Spleen (tissue), 11 donors: ENCODE data around the gene TMPRSS2. TPM values are rescaled to one million over a fixed set of nuclear protein-coding genes. Genes with fewer than 3 reads are reported as not detected.
A peak's percentile ranks its signal among the peaks of the same experiment; 100 is the strongest.

Source experiments
- DNase-seq: peaks from one replicate; pipeline ENCODE4 v3.0.0-alpha.2; 2020
- H3K27ac ChIP-seq, 8 donors: fragments of 200-600 bp; sonication (generic) in 7 of 8; 1 replicate in 4 of 8; 2 replicates in 4 of 8; pipeline versions ENCODE4 v1.5.0 to v1.8.0; 2016 to 2021; ENCODE audit warnings: inconsistent platforms in 4 of 8, mild to moderate bottlenecking in 4 of 8, moderate library complexity in 1 of 8
- H3K27me3 ChIP-seq, 7 donors: fragments of 200-600 bp; sonication (generic) in 6 of 7; replicated peaks in 1 of 7; 1 replicate in 4 of 7; 2 replicates in 3 of 7; pipeline versions ENCODE4 v1.5.0 to v1.8.0; 2016 to 2021; ENCODE audit warnings: inconsistent platforms in 3 of 7, mild to moderate bottlenecking in 1 of 7
- H3K36me3 ChIP-seq, 6 donors: fragments of 200-600 bp; sonication (generic) in 5 of 6; 1 replicate in 4 of 6; 2 replicates in 2 of 6; pipeline versions ENCODE4 v1.5.0 to v1.8.0; 2016 to 2021; ENCODE audit warnings: inconsistent platforms in 2 of 6
- H3K4me1 ChIP-seq, 6 donors: fragments of 200-600 bp; sonication (generic) in 5 of 6; 1 replicate in 3 of 6; 2 replicates in 3 of 6; pipeline versions ENCODE4 v1.5.0 to v1.8.0; 2016 to 2021; ENCODE audit warnings: inconsistent platforms in 3 of 6
- H3K4me3 ChIP-seq, 8 donors: fragments of 200-600 bp; sonication (generic) in 7 of 8; 1 replicate in 4 of 8; 2 replicates in 4 of 8; pipeline versions ENCODE4 v1.5.0 to v1.8.0; 2016 to 2021; ENCODE audit warnings: inconsistent platforms in 4 of 8, mild to moderate bottlenecking in 4 of 8, moderate library complexity in 2 of 8
- H3K9me3 ChIP-seq, 8 donors: fragments of 200-600 bp; sonication (generic) in 7 of 8; 1 replicate in 4 of 8; 2 replicates in 4 of 8; pipeline versions ENCODE4 v1.5.0 to v1.8.0; 2016 to 2021; ENCODE audit warnings: inconsistent platforms in 4 of 8
- CTCF ChIP-seq, 11 experiments: fragments of 200-600 bp in 7 of 11; fragments of 450-650 bp in 4 of 11; sonication (generic) in 4 of 11; IDR thresholded peaks in 8 of 11; conservative IDR thresholded peaks in 3 of 11; 1 replicate in 7 of 11; 2 replicates in 4 of 11; pipeline versions ENCODE4 v1.4.0 to v1.8.0; 2016 to 2021; ENCODE audit warnings: antibody characterized with exemption in 11 of 11, inconsistent platforms in 4 of 11, mild to moderate bottlenecking in 1 of 11
- POLR2A ChIP-seq, 3 donors: fragments of 450-650 bp; IDR thresholded peaks; one replicate each; pipeline ENCODE4 v1.5.1; 2017; ENCODE audit warnings: antibody characterized with exemption in 3 of 3, mild to moderate bottlenecking in 1 of 3
- POLR2AphosphoS5 ChIP-seq, 3 donors: sonication (generic); formaldehyde crosslinking; IDR thresholded peaks; one replicate each; pipeline ENCODE4 v1.5.1; 2017; ENCODE audit warnings: antibody characterized with exemption in 3 of 3
- WGBS, 5 donors: extraction: QIAGEN DNeasy Blood & Tissue Kit in 3 of 5; methylation state at CpG; one replicate each; pipeline versions ENCODE4 v1.1.5 to v1.1.7; 2013 to 2018; 5-methylcytosine and 5-hydroxymethylcytosine counted together
- intact Hi-C: fragments of 100-400 bp; cut with DNase I; formaldehyde crosslinking; loops from one replicate; pipeline ENCODE4 v1.15.0; 2023; ENCODE audit warnings: low total_unique reads
- polyA plus RNA-seq, 3 donors: library from polyadenylated mRNA; stranded (reverse); fragments of 200-250 nt; gene quantifications; one replicate each; pipeline ENCODE4 v1.2.1, GENCODE V29; 2013
- total RNA-seq, 7 donors: library from RNA; depleted of rRNA in 3 of 7; stranded (reverse); fragments of >200 nt in 3 of 7; fragmentation: NEBNext Ultra II Directional in 4 of 7; extraction: Animal tissue kit (Norgen Biotek cat#: 25700) in 4 of 7; gene quantifications; one replicate each; pipeline versions ENCODE4 v1.1.0 to v1.2.1, GENCODE V29; 2016 to 2021
- donor health status: healthy with polysubstance abuse.
- donor health status: DM: no; HTN: no; CAD: no; lungs with moderate emphysema.
- donor health status: DM: no; HTN: no; CAD: no.
- donor health status: Bipolar disorder and iron deficiency.
- donor health status: healthy.
- donor health status: DM: no; HTN: no; CAD: no.
- donor health status: DM: yes; HTN: yes; CAD: no.

Gene TMPRSS2
- total and polyA plus RNA-seq, 10 donors = 0.06 to 0.25 (median 0.10) TPM; not detected in 5

GRCh38 chr21:41428311-41428710, 79.6 kb downstream of the TMPRSS2 start:
- TF ChIP-seq POLR2A (IDR thresholded peaks at IDR 0.05) (no peak), CTCF (IDR thresholded peaks at IDR 0.05 in 8 of 11, conservative IDR thresholded peaks at IDR 0.05 in 3 of 11) (no peak), POLR2AphosphoS5 (IDR thresholded peaks at IDR 0.05) (no peak)
- Histone ChIP-seq H3K4me3 (peak overlapping the region in 3 of 8 donors; percentile 56 to 80 (median 67)), H3K36me3 (peaks cover 2 to 59% (median 33%) of the 10 kb centered on the region in 6 donors), H3K4me1 (peaks cover 14 to 94% (median 61%) of the 10 kb centered on the region in 6 donors), H3K27ac (peak overlapping the region in 5 of 8 donors; percentile 41 to 89 (median 88)), H3K27me3 (no peaks in the 10 kb centered on the region), H3K9me3 (no peaks in the 10 kb centered on the region)
- WGBS, 5 donors = 87 to 96% (median 93%) methylated on average over 8 of the region's 8 CpGs
- no peak for DNase-seq
- intact Hi-C loops = loop anchor here (10.0 kb wide), 1 partner anchor 64 kb away; the partner anchor contains the start of gene MX2

GRCh38 chr21:41427556-41427955, 80.4 kb downstream of the TMPRSS2 start:
- Histone ChIP-seq H3K27ac (peak overlapping the region in 6 of 8 donors; percentile 46 to 90 (median 88)), H3K27me3 (no peaks in the 10 kb centered on the region), H3K4me3 (peak overlapping the region in 6 of 8 donors; percentile 56 to 80 (median 68)), H3K36me3 (peaks cover 0 to 51% (median 25%) of the 10 kb centered on the region in 6 donors), H3K9me3 (no peaks in the 10 kb centered on the region), H3K4me1 (peaks cover 14 to 95% (median 69%) of the 10 kb centered on the region in 6 donors)
- no peak for TF ChIP-seq POLR2AphosphoS5 (IDR thresholded peaks at IDR 0.05)
- no peak for TF ChIP-seq CTCF (IDR thresholded peaks at IDR 0.05 in 8 of 11, conservative IDR thresholded peaks at IDR 0.05 in 3 of 11)
- no peak for TF ChIP-seq POLR2A (IDR thresholded peaks at IDR 0.05)
- 75 to 90% (median 87%) methylated on average over 7 to 8 of the region's 8 CpGs for whole genome bisulfite sequencing, 5 donors
- no peak for DNase-seq
- intact Hi-C loops = loop anchor here (10.0 kb wide), 1 partner anchor 63 kb away; the partner anchor contains the start of gene MX2

- 16 to 26% (median 19%) methylated on average over 31 to 41 of the region's 41 CpGs for WGBS, 5 donors
- Histone ChIP-seq H3K27ac (peak overlapping the region; percentile 76 to 90 (median 88)), H3K9me3 (no peaks in the 10 kb centered on the region), H3K27me3 (no peaks in the 10 kb centered on the region), H3K4me3 (peak overlapping the region; percentile 55 to 80 (median 68)), H3K4me1 (peaks cover 13 to 95% (median 64%) of the 10 kb centered on the region in 6 donors), H3K36me3 (peaks cover 0 to 44% (median 18%) of the 10 kb centered on the region in 6 donors)
- TF ChIP-seq CTCF (IDR thresholded peaks at IDR 0.05 in 8 of 11, conservative IDR thresholded peaks at IDR 0.05 in 3 of 11) (no peak), POLR2AphosphoS5 (IDR thresholded peaks at IDR 0.05) (no peak), POLR2A (IDR thresholded peaks at IDR 0.05) (no peak)
- intact Hi-C loops = loop anchor here (10.0 kb wide), 1 partner anchor 62 kb away; the partner anchor contains the start of gene MX2
- DNase-seq = peak; percentile 85
These were observed 81.1 kb downstream of the TMPRSS2 start for GRCh38 chr21:41426676-41427404.
